ENCODE measurements around the gene TM9SF1. TPM values are rescaled to one million over a fixed set of nuclear protein-coding genes. Genes with fewer than 3 reads are reported as not detected.
A peak's percentile ranks its signal among the peaks of the same experiment; 100 is the strongest.
"Not testable (repeated sequence)": the region's sequence is repeated elsewhere in the genome, so short reads cannot be mapped to it uniquely, and the experiment has no call there.

TM9SF1 gene
- total RNA-seq, 4 donors from 2014 or later: 44.6 to 64.4 (median 52.9) TPM

DNA sequence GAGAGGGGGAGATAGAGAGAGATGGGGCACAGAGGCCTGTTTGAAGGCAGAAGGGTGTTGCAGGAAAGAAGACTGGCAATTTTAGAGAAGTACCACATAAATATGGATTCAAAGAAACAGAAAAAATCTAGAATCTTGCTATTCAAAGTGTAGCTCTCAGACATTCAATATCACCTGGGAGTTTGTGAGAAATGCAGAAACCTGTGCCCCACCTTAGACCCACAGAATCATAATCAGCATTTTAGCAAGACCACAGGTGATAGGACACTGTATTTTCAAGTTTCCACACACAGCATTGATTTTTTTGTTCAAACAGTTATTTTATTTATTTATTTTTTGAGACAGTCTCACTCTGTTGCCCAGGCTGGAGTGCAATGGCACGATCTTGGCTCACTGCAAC lies 33.7 kb upstream of the TM9SF1 start:
- no peak for TF ChIP-seq POLR2A (IDR thresholded peaks at IDR 0.05)
- TF ChIP-seq, protein P1, sequence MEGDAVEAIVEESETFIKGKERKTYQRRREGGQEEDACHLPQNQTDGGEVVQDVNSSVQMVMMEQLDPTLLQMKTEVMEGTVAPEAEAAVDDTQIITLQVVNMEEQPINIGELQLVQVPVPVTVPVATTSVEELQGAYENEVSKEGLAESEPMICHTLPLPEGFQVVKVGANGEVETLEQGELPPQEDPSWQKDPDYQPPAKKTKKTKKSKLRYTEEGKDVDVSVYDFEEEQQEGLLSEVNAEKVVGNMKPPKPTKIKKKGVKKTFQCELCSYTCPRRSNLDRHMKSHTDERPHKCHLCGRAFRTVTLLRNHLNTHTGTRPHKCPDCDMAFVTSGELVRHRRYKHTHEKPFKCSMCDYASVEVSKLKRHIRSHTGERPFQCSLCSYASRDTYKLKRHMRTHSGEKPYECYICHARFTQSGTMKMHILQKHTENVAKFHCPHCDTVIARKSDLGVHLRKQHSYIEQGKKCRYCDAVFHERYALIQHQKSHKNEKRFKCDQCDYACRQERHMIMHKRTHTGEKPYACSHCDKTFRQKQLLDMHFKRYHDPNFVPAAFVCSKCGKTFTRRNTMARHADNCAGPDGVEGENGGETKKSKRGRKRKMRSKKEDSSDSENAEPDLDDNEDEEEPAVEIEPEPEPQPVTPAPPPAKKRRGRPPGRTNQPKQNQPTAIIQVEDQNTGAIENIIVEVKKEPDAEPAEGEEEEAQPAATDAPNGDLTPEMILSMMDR (IDR thresholded peaks at IDR 0.05): no peak
- WGBS, 2 donors: 0 to 100% methylated on average over 1 of the region's 1 CpG
- intact Hi-C loops (cut with DNase I; ENCODE audit: low total_unique reads): no loop called here
- no peak for DNase-seq (ENCODE audit: low spot score in 2 of 2)
- H3K4me3 ChIP-seq (ENCODE audit: low read depth, poor library complexity, severe bottlenecking): no peak overlapping the region

DNA sequence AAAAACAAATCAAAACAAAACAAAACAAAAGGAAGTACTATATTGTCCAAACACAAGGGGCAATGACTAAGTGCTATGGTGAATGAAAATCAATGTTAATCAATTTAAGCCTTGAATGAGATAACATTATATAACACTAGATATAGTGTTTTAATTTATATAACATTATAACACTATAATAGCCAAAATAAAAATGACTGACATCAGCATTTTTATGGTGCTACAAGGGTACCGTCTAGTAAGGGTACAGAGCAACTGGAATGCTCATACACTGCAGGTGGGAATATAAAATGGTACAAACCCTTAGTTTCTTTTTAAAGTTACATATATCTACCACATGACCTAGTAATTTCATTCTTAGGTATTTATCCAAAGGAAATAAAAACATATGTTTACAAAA lies 31.2 kb upstream of the TM9SF1 start:
- H3K4me3 ChIP-seq (ENCODE audit: low read depth, poor library complexity, severe bottlenecking): no peak overlapping the region
- intact Hi-C loops (cut with DNase I; ENCODE audit: low total_unique reads): no loop called here
- no peak for DNase-seq (ENCODE audit: low spot score in 2 of 2)
- 67 to 72% methylated on average over 1 of the region's 1 CpG for WGBS, 2 donors
- no peak for TF ChIP-seq POLR2A (IDR thresholded peaks at IDR 0.05)
- TF ChIP-seq, protein P1 (IDR thresholded peaks at IDR 0.05): no peak

DNA sequence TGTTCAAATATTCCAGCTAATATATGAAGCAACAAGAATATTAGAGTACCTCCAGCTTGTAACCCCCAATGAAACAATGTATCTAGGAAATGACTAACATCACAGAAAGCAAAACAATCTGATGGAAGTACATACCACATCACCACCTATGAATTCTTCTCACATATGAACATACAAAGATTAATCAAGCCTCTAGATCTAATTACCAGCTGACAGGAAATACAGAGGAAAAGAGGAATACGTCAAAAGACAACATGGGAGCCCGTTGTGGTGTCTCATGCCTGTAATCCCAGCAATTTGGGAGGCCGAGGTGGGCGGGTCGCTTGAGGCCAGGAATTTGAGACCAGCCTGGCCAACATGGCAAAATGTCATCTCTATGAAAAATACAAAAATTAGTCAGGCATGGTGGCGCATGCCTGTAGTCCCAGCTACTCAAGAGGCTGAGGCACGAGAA lies 29.4 kb upstream of the TM9SF1 start:
- peak in 1 of 2 donors; percentile 63 for DNase-seq (ENCODE audit: low spot score in 2 of 2)
- intact Hi-C loops (cut with DNase I; ENCODE audit: low total_unique reads): no loop called here
- WGBS, 2 donors: 76 to 84% methylated on average over 7 of the region's 7 CpGs
- TF ChIP-seq, protein P1 (IDR thresholded peaks at IDR 0.05): no peak
- no peak for TF ChIP-seq POLR2A (IDR thresholded peaks at IDR 0.05)
- no peak overlapping the region for H3K4me3 ChIP-seq (ENCODE audit: low read depth, poor library complexity, severe bottlenecking)

DNA sequence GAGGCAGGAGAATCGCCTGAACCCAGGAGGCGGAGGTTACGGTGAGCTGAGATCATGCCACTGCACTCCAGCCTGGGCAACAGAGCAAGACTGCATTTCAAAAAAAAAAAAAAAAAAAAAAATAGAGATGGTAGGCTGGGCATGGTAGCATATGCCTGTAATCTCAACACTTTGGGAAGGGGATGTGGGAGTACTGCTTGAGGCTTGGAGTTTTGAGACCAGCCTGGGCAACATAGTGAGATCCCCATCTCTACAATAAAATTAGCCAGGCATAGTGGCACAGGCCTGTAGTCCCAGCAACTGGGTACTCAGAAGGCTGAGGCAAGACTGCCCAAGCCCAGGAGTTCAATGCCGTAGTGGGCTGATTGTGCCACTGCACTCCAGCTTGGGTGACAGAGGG lies 27.7 kb upstream of the TM9SF1 start:
- WGBS, 2 donors: 94 to 98% methylated on average over 4 of the region's 4 CpGs
- DNase-seq (ENCODE audit: low spot score in 2 of 2): peak in 1 of 2 donors; percentile 14
- intact Hi-C loops (cut with DNase I; ENCODE audit: low total_unique reads); H3K4me3 ChIP-seq (ENCODE audit: low read depth, poor library complexity, severe bottlenecking): not testable (repeated sequence)

DNA sequence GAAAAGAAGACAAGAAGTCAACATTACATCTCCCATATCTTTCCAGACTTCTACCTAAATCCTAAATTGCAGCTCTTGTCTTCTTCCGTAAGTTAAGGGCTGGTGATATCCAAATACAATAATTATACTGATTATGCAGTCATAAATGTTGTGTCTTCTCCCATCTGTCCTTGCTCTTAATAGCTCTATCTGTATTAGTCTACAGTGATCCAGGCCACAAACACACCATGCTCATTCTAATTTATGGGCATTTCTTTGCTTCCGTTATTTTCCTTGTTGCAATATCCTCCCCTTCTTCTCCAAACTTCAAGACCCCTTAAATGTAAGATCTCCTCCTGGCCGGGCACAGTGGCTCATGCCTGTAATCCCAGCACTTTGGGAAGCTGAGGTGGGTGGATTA lies 24.3 kb upstream of the TM9SF1 start:
- 62% methylated on average over 3 of the region's 3 CpGs for WGBS, 2 donors
- TF ChIP-seq, protein P1 (IDR thresholded peaks at IDR 0.05): no peak
- TF ChIP-seq POLR2A (IDR thresholded peaks at IDR 0.05): no peak
- intact Hi-C loops (cut with DNase I; ENCODE audit: low total_unique reads): no loop called here
- H3K4me3 ChIP-seq (ENCODE audit: low read depth, poor library complexity, severe bottlenecking): no peak overlapping the region
- no peak for DNase-seq (ENCODE audit: low spot score in 2 of 2)

DNA sequence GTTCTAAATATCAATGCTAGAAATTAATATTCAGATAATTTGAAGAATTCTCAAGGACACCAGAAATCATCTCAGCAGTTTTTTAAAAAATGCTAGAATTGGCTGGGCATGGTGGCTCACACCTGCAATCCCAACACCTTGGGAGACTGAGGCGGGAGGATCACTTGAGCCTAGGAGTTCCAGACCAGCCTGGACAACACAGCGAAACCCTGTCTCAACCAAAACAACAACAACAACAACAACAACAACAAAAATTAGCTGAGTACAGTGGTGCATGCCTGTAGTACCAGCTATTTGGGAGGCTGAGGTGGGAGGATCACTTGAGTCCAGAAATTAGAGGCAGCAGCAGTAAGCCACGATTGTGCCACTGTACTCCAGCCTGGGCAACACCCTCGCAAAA lies 23.8 kb upstream of the TM9SF1 start:
- intact Hi-C loops (cut with DNase I; ENCODE audit: low total_unique reads): no loop called here
- peak in 1 of 2 donors; percentile 20 for DNase-seq (ENCODE audit: low spot score in 2 of 2)
- H3K4me3 ChIP-seq (ENCODE audit: low read depth, poor library complexity, severe bottlenecking): no peak overlapping the region
- 84 to 89% methylated on average over 4 of the region's 4 CpGs for WGBS, 2 donors
- TF ChIP-seq, protein P1 (IDR thresholded peaks at IDR 0.05): no peak
- no peak for TF ChIP-seq POLR2A (IDR thresholded peaks at IDR 0.05)

DNA sequence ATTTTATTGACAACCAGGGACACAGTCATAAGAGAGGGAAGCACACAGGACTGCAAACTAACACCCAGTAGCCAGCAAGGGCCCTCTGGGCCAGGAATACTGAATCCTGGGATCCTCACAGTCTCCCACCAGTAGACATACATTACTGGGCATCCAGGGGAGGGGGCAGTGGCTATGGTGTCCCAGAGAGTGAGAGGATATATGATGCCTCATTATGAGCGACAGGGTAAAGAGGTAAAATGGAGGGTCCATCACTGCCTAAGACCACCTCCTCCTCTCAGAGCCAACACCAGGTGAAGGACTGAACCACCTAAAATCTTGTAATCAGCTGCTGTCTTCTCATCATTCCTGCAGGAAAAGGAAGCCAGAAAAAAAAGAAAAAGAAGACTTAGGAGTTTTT lies 21.6 kb upstream of the TM9SF1 start:
- peak in 1 of 2 donors; percentile 68 for DNase-seq (ENCODE audit: low spot score in 2 of 2)

More for the DNA sequence above, 21.6 kb upstream of the TM9SF1 start:
- H3K4me3 ChIP-seq (ENCODE audit: low read depth, poor library complexity, severe bottlenecking); intact Hi-C loops (cut with DNase I; ENCODE audit: low total_unique reads): not testable (repeated sequence)
- WGBS, 2 donors: 93 to 100% methylated on average over 1 of the region's 1 CpG

Measured in lower leg skin (tissue), 4 donors.